ENCODE results near the gene TFEB. TPM values are rescaled to one million over a fixed set of nuclear protein-coding genes. Genes with fewer than 3 reads are reported as not detected.

The TFEB gene
- polyA plus RNA-seq, 1 donor (not counting 4 experiments of a cell fraction or from before 2014, with no cell fraction given): 4.3 TPM

- Histone ChIP-seq H3K9me3 (ENCODE audit: control insufficient read depth, low read depth, low read length) (no peaks in the 10 kb centered on the region), H3K4me3 (ENCODE audit: control insufficient read depth in 2 of 3, extremely low read depth in 1 of 3, insufficient read depth in 2 of 3, low read depth in 1 of 3, low read length in 3 of 3) (no peak overlapping the region), H3K27ac (ENCODE audit: control insufficient read depth, insufficient read depth, low read length) (no peak overlapping the region), H3K4me2 (ENCODE audit: control insufficient read depth, extremely low read depth, insufficient read depth, low read depth, low read length) (no peak overlapping the region), H4K20me1 (ENCODE audit: control insufficient read depth, extremely low read depth, insufficient read depth, low read length) (no peaks in the 10 kb centered on the region), H3K36me3 (ENCODE audit: control insufficient read depth in 2 of 2, extremely low read depth in 1 of 2, insufficient read depth in 2 of 2, low read length in 2 of 2) (peaks cover 0 to 1% of the 10 kb centered on the region in 2 experiments), H3K27me3 (ENCODE audit: control insufficient read depth, extremely low read depth, insufficient read depth, low read length) (no peaks in the 10 kb centered on the region), H3K9ac (ENCODE audit: control insufficient read depth, extremely low read depth, insufficient read depth, low read length) (no peak overlapping the region), H3K4me1 (ENCODE audit: control insufficient read depth, extremely low read depth, insufficient read depth, low read length) (peaks cover 43% of the 10 kb centered on the region), H3K79me2 (ENCODE audit: control insufficient read depth, insufficient read depth, low read length) (no peaks in the 10 kb centered on the region), H3K9me1 (ENCODE audit: control insufficient read depth, extremely low read depth, insufficient read depth, low read length) (no peaks in the 10 kb centered on the region), H2AFZ (ENCODE audit: control insufficient read depth, low read length) (no peak overlapping the region)
- FAIRE-seq (no peak), DNase-seq (ENCODE audit: low read depth, low spot score) (no peak)
- dilution Hi-C loops (cut with MboI; ENCODE audit: extremely low pct_ligation_motif_present, low sequenced_read_pairs): no loop called here
- TF ChIP-seq CTCF (optimal IDR thresholded peaks at IDR 0.05 in 1 of 3, IDR thresholded peaks at IDR 0.05 in 1 of 3, conservative IDR thresholded peaks at IDR 0.05 in 1 of 3; ENCODE audit: extremely low read depth in 1 of 3, insufficient read depth in 2 of 3, low read length in 3 of 3) (no peak), EZH2 (IDR thresholded peaks at IDR 0.05; ENCODE audit: low read length) (no peak)
Observed at GRCh38 chr6:41709375-41709774, 26.0 kb downstream of the TFEB start.

GRCh38 chr6:41708856-41709255 lies 26.6 kb downstream of the TFEB start:
- no peak overlapping the region for H3K27ac ChIP-seq (ENCODE audit: control insufficient read depth, insufficient read depth, low read length)
- H3K27me3 ChIP-seq (ENCODE audit: control insufficient read depth, extremely low read depth, insufficient read depth, low read length): no peaks in the 10 kb centered on the region
- dilution Hi-C loops (cut with MboI; ENCODE audit: extremely low pct_ligation_motif_present, low sequenced_read_pairs): no loop called here

More at GRCh38 chr6:41708856-41709255, 26.6 kb downstream of the TFEB start:
- Histone ChIP-seq H3K4me1 (ENCODE audit: control insufficient read depth, extremely low read depth, insufficient read depth, low read length) (peaks cover 39% of the 10 kb centered on the region), H3K4me2 (ENCODE audit: control insufficient read depth, extremely low read depth, insufficient read depth, low read depth, low read length) (no peak overlapping the region), H3K9me1 (ENCODE audit: control insufficient read depth, extremely low read depth, insufficient read depth, low read length) (no peaks in the 10 kb centered on the region), H3K9ac (ENCODE audit: control insufficient read depth, extremely low read depth, insufficient read depth, low read length) (no peak overlapping the region), H3K4me3 (ENCODE audit: control insufficient read depth in 2 of 3, extremely low read depth in 1 of 3, insufficient read depth in 2 of 3, low read depth in 1 of 3, low read length in 3 of 3) (no peak overlapping the region), H3K36me3 (ENCODE audit: control insufficient read depth in 2 of 2, extremely low read depth in 1 of 2, insufficient read depth in 2 of 2, low read length in 2 of 2) (peaks cover 0 to 1% of the 10 kb centered on the region in 2 experiments), H4K20me1 (ENCODE audit: control insufficient read depth, extremely low read depth, insufficient read depth, low read length) (no peaks in the 10 kb centered on the region), H2AFZ (ENCODE audit: control insufficient read depth, low read length) (no peak overlapping the region), H3K79me2 (ENCODE audit: control insufficient read depth, insufficient read depth, low read length) (no peaks in the 10 kb centered on the region), H3K9me3 (ENCODE audit: control insufficient read depth, low read depth, low read length) (no peaks in the 10 kb centered on the region)
- FAIRE-seq: no peak
- DNase-seq (ENCODE audit: low read depth, low spot score): no peak
- TF ChIP-seq EZH2 (IDR thresholded peaks at IDR 0.05; ENCODE audit: low read length): no peak
- no peak for TF ChIP-seq CTCF (optimal IDR thresholded peaks at IDR 0.05 in 1 of 3, IDR thresholded peaks at IDR 0.05 in 1 of 3, conservative IDR thresholded peaks at IDR 0.05 in 1 of 3; ENCODE audit: extremely low read depth in 1 of 3, insufficient read depth in 2 of 3, low read length in 3 of 3)
